Measurements from ENCODE around the gene LDLRAD4.
"Not testable (repeated sequence)": the region's sequence is repeated elsewhere in the genome, so short reads cannot be mapped to it uniquely, and the experiment has no call there.

LDLRAD4 gene

DNA sequence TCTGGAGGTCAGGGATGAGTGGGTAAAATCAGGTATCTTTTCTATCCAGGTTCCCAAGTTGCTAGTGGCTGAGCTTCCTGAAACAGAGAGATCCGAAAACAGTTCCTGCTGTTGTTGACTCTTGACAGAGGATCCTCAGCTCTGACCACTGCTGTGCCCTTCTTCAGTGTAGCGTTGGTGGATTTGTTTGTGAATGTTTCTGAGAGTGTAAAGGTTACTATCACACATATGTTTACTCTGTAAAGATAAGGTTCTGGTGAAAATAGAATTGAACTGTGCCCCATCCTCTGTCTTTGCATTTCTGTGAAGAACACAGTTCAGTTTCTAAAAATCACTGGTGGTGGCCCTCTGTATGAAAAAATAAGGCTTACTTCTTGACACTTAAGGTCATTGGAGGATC, 119.8 kb downstream of the LDLRAD4 start:
- DNase-seq (ENCODE audit: low spot score) = no peak

DNA sequence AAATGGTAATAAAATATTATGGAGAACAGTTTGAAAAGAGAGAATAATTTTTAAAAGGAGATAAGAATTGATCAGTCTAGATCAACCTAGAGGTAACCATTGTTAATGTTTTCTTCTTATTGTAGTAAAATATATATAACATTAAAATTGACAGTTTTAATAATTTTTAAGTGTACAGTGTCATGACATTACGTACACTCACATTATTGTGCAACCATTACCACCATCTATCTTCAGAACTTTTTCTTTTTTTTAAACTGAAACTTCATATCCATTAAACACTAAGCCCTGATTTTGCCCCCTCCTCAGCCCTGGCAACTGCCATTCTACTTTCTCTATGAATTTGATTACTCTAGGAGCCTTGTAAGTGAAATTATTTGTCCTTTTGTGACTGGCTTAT, 121.1 kb downstream of the LDLRAD4 start:
- no peak for DNase-seq (ENCODE audit: low spot score)

DNA sequence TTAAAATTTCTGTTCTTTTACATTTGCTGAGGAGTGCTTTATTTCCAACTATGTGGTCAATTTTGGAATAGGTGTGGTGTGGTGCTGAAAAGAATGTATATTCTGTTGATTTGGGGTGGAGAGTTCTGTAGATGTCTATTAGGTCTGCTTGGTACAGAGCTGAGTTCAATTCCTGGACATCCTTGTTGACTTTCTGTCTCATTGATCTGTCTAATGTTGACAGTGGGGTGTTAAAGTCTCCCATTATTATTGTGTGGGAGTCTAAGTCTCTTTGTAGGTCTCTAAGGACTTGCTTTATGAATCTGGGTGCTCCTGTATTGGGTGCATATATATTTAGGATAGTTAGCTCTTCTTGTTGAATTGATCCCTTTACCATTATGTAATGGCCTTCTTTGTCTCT, 127.9 kb downstream of the LDLRAD4 start:
- not testable (repeated sequence) for DNase-seq (ENCODE audit: low spot score)

DNA sequence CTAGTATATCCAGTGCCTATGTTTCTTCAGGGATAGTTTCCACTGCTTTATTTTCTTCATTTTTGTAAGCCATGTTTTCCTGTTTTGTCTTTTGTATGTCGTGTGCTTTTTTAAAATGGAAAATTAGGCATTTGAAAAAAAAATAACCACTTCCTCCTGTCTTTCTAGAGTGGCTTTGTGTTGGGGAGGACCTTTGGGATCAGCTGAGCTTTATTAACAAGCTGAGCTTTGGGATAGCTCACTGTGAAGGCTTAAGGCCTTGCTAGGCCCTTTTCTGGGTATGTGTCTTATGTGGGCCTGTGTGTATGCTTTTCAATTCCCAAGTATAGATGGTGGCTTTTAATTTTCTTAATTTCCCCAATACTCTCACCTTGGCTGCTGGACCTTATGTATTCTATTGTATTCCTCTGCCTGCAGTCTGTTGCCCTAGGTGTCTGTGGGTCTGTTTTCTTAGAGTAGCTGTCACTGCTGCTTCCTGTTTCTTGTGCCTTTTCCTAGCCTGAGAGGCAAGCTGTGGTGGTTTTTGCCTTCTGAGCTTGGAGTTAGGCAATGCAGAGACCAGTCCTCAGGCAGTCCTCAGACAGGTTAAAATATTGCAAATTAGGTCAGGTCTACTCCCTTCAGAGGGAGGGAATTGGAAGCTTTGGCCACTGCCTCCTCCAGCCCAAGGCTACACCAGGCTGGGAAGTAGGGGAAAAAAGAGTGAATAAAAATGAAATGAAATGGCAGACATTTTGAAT, 134.7 kb downstream of the LDLRAD4 start:
- DNase-seq (ENCODE audit: low spot score) = no peak

DNA sequence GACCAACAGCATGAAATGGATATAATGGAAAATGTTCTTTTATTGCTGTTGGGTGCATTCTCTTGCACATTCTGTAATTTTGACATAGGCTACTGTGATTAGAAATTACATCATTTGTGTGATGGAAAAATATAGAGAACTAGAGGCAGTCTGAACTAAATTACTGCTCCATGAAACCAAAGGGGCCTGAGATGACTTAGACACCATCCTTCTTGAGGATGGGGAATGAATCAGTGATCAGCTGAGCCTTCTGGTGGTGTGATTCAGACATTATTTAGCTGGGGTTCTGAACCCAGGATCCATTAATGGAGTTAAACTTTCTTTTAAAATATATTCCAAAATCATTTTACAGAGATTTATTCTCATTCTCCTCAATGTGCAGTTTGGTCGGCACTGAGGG, 135.8 kb downstream of the LDLRAD4 start:
- DNase-seq (ENCODE audit: low spot score) = no peak

DNA sequence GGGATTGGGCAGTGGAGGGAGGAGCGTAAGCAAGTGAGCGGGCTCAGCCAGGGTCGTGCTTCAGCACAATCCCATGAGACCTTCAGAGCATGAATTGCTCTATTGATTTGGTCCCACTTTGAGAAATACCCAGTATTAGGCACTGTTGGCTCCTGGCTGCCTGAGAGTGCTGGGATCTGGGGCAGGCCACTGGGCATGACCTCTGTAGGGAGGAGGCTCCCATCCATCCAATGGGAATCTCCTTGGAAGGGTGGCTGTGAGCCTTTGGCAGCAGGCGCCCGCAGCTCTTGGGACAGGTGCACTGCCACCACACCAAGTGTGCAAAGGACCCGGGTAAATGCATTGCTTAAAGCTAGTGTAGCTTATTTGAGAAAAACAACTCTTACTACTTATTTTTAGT, 137.5 kb downstream of the LDLRAD4 start:
- DNase-seq (ENCODE audit: low spot score) = no peak

DNA sequence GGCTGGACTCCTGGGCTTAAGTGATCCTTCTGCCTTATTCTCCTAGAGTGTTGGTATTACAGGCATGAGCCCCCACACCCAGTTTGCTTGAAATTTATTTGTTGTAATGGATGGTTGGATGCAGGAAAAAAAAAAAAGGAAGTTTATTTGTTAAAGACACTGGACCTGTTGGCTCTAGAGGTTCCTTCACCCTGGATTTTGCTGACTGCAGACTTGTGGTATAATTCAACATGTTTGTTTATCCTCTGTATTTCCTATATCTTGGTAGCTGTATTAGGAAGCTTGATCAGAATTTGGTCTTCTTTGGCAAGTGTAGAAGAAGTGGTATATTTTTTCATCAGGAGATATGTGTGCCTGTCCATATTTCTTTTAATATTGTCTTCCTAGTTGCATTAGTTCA, 138.7 kb downstream of the LDLRAD4 start:
- DNase-seq (ENCODE audit: low spot score) = no peak

DNA sequence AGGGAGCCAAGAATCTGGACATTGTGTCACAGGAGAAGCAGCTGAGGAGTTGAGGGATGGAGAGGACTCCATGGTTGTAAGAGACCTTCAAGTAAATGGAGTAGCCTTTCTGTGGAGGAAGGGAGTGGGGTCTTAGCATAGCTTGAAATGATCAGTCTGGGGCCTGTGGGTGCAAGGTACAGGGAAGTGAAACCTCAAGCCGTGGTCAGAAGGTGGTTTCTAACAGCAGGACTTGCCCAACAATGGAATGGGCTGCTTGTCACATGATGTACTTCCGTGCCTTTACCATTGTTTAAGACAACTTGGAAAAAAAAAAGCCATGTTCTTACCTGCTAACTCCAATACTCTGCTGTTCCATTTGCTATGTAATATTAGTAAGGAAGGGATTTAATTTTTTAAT, 140.7 kb downstream of the LDLRAD4 start:
- DNase-seq (ENCODE audit: low spot score) = no peak

DNA sequence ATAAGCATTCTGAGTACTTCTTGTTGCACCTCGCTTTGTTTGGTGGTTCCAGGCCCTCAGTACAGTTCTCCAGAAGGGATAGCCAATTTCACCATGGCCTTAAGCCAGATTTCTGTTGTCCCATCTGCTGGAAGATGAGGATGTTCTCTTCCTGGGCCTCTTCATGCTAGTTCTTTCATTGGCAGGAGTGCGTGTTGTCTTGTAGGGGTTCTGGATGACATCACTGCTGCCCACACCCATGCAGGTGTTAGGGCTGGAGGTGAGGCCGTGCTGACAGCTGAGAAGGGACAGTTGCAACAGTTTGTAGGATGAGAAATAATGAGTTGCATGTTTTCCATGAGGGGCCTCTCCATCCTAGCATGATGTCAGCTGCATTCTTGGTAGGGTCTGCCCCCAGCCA, 142.9 kb downstream of the LDLRAD4 start:
- DNase-seq (ENCODE audit: low spot score) = no peak

DNA sequence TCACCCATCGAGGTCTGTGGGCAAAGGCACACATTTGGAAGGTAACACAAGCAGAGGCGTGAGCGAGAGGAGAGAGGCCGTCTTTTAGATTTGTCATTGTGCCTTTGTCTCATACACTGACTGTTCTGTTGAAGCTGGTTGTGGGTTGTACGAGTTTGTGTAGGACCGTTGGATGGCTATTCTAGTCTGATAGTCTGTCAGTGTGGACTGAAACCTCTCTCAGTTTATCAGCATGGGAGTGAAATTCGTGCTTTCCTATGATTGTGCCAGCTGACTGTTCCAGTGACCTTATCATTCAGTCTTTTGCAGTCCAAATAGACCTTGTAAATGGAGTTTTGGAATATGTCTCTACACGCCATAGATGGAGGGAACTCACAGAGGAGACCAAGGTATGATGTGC, 143.5 kb downstream of the LDLRAD4 start:
- DNase-seq (ENCODE audit: low spot score) = no peak

DNA sequence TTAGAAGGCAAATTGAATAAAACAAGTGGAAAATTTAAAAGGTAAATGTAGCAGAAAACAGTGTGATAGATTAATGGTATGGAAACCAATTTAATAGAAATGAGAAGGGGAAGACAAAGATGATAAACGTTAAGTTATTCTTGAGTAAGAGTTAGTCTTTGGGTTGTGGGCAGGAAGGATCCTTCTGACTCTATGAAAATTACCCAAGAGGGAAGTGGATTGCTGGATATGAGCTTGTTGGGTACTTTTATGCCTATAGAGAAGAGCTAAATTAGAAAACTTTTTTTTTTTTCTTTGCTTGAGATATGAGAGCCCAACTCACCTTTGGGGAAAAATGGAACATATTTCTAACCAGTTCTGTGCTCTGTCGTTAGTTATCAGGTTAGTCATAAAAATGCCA, 144.0 kb downstream of the LDLRAD4 start:
- no peak for DNase-seq (ENCODE audit: low spot score)

DNA sequence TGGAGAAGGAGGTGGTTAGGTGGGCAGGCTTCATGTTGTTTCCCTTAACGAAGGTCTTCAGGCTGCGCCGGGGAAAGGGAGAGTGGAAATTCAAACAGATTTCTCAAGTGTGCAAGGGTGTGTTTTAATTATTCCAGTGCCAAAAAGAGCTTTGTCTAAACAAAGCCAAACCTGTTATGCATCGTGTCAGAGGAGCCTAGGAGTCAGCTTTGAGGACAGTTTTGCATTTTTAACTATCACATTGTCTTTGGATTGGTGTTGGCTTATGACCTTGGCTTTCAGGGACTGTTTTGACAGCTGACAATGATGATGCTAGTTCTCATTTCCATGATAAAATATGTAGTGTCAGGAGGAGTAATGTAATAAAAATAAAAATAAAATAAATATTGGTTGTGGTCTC, 144.8 kb downstream of the LDLRAD4 start:
- no peak for DNase-seq (ENCODE audit: low spot score)

DNA sequence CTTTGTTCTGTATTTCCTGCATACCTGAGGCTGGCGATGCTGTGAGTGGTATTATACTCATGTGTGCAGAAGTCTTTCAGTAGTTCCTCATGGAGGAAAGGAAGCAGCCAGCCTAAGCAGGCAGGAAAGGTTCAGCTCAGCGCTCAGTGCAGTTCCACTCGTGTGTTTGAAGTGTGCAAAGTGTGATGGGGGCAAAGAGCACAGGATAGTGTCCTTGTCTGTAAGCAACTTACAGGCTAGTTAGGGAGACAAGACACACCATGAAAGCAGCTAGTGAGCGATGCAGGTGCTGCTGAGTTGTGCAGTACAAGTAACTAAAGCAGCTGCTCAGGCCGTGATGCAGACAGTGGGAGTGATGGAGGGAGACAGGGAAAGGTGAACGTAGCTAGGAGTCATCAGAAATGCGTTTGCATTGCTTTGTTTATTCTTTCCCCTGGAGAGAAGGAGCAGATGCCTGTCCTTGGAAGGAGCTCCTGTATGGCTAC, 146.2 kb downstream of the LDLRAD4 start:
- DNase-seq (ENCODE audit: low spot score) = no peak

DNA sequence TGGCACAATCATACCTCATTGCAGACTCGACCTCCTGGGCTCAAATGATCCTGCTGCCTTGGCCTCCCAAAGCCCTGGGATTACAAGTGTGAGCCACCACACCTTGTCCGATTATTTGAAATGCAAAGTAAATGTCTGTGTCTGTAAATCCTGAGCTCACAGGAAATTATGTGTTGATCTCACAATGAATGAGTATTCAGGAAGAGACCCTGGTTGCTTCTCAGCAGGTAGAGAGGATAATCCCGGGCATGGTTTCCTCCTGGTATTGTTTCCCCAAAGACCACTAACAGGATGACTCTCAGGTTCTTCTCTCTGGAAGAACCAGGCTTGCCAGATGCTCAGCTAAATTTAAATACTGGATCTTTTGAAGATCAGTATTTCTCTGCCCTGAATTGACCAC, 147.6 kb downstream of the LDLRAD4 start:
- DNase-seq (ENCODE audit: low spot score) = no peak

DNA sequence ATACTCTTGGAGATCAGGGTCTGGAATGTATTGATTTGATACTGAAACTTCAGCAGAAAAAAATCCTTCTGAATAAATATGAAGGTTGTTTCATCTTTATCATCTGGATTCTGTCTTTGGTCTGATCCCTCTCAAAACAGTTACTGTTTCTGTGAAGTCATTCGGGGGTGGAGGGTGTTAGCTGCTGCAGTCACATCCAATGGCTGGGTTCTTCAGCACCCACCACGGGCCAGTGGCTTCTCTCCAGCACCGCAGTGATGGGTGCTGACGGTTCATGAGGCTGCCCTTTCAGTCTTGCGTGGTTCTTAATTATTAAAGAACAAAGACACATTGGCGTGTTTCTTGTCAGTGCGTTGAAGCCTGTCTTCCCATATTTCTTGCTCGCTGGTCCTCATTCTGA, 148.0 kb downstream of the LDLRAD4 start:
- no peak for DNase-seq (ENCODE audit: low spot score)

DNA sequence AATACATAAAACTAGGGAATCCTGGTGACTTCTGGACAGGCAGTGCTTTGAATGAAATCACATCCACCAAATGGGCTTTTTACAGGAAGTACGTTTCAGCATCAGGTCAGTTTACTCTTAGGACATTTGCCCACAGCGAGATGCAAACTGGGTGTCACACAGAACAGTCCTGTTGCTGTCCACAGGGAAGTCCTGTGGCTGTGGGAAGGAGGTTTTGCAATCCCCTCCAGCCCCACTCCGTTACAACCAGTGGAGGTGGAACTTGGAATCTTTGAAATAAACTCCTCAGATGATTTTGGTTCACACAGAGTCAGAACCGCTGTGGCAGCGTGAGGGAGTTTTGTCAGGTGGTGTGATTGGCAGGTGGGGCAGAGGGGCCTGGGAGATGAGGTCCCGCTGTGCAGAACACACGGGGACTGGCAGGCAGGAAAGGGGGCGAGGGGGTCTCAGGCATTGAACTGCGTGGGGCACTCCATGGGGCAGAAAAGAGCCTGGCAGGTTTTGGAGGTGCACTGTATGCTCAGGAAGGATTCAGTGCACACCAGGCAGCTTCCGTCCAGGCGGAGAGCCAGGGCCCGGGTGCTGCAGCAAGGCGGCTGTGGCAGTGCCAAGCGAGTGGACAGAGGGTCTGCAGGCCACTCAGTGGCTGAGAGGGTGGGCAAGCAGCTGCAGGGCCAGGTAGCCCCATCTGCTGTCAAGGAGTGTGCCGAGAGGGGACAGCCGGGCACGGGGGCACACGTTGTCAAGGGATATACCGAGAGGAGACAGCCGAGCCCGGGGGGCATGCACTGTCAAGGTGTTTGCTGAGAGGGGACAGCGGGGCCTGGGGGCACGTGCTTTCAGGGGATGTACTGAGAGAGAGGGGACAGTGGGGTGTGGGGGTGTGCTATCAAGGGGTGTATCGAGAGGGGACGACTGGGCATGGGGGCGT, 148.7 kb downstream of the LDLRAD4 start:
- DNase-seq (ENCODE audit: low spot score) = no peak

DNA sequence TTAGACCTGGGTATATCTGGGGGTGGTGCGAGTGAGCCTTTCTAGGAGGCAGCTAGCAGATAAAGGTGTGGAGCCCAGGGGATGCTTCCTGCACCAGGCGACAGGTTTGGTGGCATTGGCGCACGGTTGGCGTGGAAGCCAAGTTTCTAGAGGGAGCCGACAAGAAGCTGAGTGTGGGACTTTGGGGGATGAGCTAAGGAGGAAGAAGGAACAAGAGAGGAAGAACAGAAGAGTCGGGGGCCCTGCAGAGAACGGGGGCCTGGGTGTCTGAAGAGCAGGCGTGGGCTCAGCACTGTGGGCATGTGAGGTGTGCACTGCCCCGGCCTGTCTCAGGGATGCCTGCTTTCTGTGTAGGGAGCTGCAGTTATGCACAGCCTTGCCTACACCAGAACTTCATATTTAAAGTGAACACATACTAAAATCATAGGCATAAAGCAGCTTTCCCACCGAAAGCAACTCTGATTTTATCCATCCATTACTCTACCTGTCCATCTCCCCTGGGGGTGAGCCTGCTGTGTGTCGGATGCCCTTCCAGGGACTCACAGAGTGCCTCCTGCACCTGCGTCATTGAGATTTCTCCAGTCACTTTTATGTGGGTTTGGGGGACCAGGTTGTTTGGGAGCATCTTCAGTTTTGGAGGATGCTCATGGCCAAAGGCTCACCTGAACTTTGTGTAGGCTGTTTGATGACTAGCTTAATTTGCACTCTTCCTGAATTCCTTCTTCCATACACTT, 149.7 kb downstream of the LDLRAD4 start:
- DNase-seq (ENCODE audit: low spot score) = no peak

DNA sequence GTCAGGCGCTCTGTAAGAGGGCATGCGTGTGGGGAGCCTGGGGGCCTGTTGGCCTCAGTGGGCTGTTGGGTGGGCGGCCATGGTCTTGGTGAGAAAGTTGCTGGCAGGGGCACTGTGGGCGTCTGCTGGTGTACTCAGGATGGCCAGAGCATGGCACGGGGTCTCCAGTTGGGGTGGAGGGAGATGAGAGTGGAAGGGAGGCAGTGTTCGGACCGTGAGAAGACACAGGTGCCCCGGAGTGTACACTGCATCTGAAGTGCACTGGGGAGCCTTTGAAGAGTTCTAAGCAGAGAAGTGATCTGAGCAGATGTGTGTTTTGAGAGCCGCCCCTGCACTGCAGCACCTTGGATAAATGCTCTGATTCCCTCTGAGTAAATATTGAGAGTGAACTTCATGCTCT, 150.8 kb downstream of the LDLRAD4 start:
- DNase-seq (ENCODE audit: low spot score) = no peak

DNA sequence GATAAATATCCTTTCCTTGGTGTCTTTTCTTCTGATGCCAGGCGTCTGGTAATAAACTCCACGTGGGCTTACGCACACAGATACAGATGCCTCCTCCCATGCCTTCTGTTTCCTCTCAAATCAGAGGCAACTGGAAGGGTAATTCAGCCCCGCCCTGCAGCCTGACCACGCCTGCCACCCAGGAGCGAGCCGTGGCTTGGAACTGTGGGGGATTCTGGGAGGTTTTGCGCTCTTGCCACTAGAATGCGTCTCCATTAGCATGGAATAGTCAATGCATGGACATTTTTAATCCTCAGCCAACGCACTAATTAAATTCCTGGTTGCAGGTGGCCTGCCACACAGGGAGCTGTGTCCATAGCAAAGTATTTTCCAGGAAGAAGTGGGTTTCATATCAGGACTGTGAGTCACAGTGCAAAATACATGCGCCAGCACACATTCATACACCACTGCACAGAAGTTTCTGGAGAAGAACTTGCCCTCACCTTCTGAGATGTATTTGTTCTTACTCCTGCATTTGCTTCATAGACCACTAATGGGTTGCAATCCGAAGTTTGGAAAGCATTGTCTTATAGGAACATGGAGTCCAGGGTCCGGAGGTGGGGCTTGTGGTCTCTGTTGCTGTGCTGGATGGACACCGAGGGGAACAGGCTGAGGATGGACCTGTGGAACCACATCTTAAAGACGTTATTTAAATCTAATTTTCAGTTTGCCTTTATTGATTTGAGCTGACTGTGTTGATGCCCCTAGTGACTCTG, 151.4 kb downstream of the LDLRAD4 start:
- no peak for DNase-seq (ENCODE audit: low spot score)

DNA sequence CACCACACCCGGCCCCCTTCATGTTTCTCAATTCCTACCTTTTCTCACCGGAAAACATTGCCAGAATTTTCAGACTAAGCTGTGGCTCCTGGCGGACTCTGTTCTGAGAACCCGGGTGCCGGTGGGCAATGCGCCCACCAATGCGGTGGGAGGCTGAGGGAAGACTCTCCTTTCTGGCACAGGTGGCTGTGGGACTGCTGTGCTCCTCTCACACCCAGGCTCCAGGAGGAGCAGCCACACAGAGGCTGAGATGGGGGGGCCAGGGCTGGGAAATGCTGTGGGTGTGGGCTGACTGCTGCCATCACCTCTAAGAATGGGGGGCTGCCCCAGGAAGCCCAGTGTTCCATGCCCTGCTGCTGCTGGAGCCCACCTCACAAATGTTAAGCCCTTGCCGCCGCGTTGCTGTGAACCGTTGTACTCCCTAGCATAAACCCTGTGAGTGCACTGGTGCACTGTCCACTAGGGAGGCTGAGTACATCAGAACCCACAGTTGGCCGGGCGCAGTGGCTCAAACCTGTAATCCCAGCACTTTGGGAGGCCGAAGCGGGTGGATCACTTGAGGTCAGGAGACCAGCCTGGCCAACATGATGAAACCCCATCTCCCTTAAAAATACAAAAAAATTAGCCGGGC, 152.6 kb downstream of the LDLRAD4 start:
- DNase-seq (ENCODE audit: low spot score) = no peak

DNA sequence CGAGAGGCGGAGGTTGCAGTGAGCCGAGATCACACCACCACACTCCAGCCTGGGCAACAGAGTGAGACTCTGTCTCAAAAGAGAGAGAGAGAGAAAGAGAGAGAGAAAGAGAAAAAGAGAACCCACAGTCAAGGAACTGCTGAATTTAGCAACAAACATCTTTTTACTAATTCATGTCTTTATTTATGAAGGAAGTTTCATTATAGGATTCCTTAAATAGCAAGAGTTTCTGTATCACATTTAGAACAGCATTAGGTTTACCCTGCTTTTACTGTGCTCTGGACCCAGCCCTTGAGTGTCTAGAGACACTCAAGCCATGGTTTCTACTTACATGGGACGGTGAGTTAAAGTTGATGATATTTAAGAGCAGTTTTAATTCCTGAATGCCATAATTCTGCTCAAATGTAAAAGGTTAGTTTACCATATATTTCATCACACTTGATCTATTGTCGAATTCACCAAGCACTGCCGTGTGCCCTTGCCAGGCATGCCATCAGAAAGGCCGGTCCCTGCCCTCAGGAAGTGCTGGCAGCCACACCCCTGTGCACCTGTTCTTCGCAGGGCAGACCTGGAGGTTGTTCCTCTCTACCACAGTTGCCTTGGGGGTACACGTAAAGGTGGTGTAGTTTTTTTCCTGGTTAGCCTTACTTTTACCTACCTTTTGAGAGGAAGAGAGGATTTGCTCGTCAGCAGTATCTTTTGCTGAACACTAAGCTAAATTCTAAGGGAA, 153.3 kb downstream of the LDLRAD4 start:
- DNase-seq (ENCODE audit: low spot score) = no peak
